ENCODE data around the gene ZAP70.
"Not testable (repeated sequence)": the region's sequence is repeated elsewhere in the genome, so short reads cannot be mapped to it uniquely, and the experiment has no call there.

The ZAP70 gene

DNA sequence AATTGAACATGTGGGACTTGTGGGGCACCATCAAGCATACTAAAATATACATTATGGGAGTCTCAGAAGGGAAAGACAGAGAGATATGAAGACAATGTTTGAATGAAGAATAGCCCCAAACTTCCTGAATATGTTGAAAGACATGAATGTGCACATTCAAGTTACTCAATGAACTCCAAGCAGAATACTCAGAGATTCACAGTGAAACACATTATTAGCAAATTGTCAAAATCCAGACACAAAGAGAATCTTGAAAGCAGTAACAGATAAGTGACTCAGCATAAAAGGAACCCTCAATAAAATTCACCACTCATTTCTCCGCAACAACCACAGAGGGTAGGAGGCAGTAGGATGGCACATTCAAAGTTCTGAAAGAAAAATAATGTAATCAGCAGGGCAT is 35.1 kb upstream of the ZAP70 start:
- H3K4me3 ChIP-seq (ENCODE audit: low read depth, low read length): no peak overlapping the region
- no peak for DNase-seq (ENCODE audit: low read depth)
- TF ChIP-seq, protein P1, sequence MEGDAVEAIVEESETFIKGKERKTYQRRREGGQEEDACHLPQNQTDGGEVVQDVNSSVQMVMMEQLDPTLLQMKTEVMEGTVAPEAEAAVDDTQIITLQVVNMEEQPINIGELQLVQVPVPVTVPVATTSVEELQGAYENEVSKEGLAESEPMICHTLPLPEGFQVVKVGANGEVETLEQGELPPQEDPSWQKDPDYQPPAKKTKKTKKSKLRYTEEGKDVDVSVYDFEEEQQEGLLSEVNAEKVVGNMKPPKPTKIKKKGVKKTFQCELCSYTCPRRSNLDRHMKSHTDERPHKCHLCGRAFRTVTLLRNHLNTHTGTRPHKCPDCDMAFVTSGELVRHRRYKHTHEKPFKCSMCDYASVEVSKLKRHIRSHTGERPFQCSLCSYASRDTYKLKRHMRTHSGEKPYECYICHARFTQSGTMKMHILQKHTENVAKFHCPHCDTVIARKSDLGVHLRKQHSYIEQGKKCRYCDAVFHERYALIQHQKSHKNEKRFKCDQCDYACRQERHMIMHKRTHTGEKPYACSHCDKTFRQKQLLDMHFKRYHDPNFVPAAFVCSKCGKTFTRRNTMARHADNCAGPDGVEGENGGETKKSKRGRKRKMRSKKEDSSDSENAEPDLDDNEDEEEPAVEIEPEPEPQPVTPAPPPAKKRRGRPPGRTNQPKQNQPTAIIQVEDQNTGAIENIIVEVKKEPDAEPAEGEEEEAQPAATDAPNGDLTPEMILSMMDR (IDR thresholded peaks at IDR 0.05; ENCODE audit: control insufficient read depth, extremely low read depth, insufficient read depth): no peak

- H3K4me3 ChIP-seq (ENCODE audit: low read depth, low read length); DNase-seq (ENCODE audit: low read depth): not testable (repeated sequence)
Measured at GRCh38 chr2:97687235-97687634, 26.1 kb upstream of the ZAP70 start.

- H3K4me3 ChIP-seq (ENCODE audit: low read depth, low read length): no peak overlapping the region
- no peak for DNase-seq (ENCODE audit: low read depth)
- TF ChIP-seq, protein P1 (IDR thresholded peaks at IDR 0.05; ENCODE audit: control insufficient read depth, extremely low read depth, insufficient read depth): no peak
Measured at GRCh38 chr2:97688062-97688827, 25.1 kb upstream of the ZAP70 start.

GRCh38 chr2:97691166-97691565 is 22.2 kb upstream of the ZAP70 start:
- H3K4me3 ChIP-seq (ENCODE audit: low read depth, low read length): no peak overlapping the region
- TF ChIP-seq, protein P1 (IDR thresholded peaks at IDR 0.05; ENCODE audit: control insufficient read depth, extremely low read depth, insufficient read depth): no peak
- DNase-seq (ENCODE audit: low read depth): no peak

DNA sequence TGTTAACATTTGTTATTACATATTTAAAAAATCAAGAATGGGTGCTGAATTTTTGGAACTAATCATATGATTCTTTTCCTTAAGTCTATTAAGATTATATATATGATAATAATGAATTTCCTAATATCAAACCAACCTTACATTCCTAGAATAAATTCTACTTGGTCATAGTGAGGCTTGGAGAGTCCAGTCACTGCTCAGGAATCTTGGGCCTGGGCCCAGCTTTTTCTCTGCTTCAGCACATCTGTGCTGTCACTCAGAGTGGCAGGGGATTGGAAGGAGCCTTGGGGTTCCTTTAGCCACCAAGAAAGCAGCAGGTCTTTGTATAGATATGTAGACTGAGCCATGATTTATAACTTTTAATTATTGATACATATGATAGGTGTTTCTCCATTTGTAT is 19.9 kb upstream of the ZAP70 start:
- H3K4me3 ChIP-seq (ENCODE audit: low read depth, low read length): no peak overlapping the region
- TF ChIP-seq, protein P1 (IDR thresholded peaks at IDR 0.05; ENCODE audit: control insufficient read depth, extremely low read depth, insufficient read depth): no peak
- DNase-seq (ENCODE audit: low read depth): no peak

GRCh38 chr2:97695744-97696143 is 17.6 kb upstream of the ZAP70 start:
- DNase-seq (ENCODE audit: low read depth): no peak
- H3K4me3 ChIP-seq (ENCODE audit: low read depth, low read length): no peak overlapping the region
- TF ChIP-seq, protein P1 (IDR thresholded peaks at IDR 0.05; ENCODE audit: control insufficient read depth, extremely low read depth, insufficient read depth): no peak

DNA sequence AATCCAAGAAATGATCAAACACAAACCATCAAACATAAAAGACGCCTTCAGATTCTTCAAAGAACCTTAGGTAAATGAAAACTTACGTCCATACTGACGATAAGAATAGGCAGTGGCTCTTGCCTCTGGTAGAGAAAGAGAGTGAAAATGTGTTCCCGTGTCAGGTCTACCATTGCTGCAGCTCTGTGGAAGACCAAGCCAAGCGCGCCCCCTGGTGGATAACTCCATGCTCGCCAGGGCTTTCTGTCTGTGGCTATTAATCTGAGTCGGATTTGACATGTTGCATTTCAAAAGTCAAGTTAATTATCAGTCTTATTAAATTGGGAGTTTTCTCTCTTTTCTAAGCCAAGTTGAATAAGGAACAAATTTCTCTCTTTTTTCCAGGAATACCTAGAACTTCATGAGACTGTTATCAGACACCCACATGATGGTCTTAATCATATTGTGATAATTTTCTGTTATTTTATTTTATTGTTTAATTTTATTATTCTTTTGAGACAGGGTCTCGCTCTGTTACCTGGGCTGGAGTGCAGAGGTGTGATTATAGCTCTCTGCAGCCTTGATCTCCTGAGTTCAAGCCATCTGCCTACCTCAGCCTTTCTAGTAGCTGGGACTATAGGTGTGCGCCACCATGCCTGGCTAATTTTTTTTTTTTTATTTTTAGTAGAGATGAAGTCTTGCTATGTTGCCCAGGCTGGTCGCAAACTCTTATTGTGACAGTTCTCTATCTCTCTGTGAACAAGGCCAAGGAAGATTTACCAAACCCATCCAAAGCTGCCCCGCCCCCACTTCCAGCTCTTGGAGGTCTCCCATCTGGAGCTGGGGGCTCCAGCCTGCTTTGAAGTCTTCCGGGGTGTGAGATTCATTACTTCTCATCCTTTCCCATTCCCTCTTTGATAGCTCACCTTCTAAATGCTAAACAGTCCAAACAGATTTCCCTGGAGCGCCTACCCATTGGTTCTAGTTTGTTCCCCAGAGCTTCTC is 15.8 kb upstream of the ZAP70 start:
- TF ChIP-seq, protein P1 (IDR thresholded peaks at IDR 0.05; ENCODE audit: control insufficient read depth, extremely low read depth, insufficient read depth): peak; percentile 84
- peak; percentile 34 for DNase-seq (ENCODE audit: low read depth)
- no peak overlapping the region for H3K4me3 ChIP-seq (ENCODE audit: low read depth, low read length)

All from LNCaP clone FGC (cell line).